T-cell (primary cell): Measurements from ENCODE around the gene GPR55. TPM values are rescaled to one million over a fixed set of nuclear protein-coding genes. Genes with fewer than 3 reads are reported as not detected.

Experiments
- ATAC-seq, 4 experiments: fragments of 200-7000 bp in 3 of 4; fragments of 150-1000 bp in 1 of 4; cut with Tn5 transposase; replicated peaks in 1 of 4; 1 replicate in 3 of 4; 2 replicates in 1 of 4; pipeline ENCODE4 v1.10.0; 2021; ENCODE audit warnings: moderate library complexity in 3 of 4, mild to moderate bottlenecking in 2 of 4, moderate number of reproducible peaks in 1 of 4
- CTCF ChIA-PET, 2 donors: fragments of 300-600 bp; sonication (Branson Sonifier 250); formaldehyde crosslinking; loops; one replicate each; lab custom pipeline; 2022; ENCODE audit warnings: antibody characterized with exemption in 2 of 2; lab: Charles Lee
- POLR2A ChIA-PET, 2 donors: fragments of 300-600 bp; sonication (Branson Sonifier 250); formaldehyde crosslinking; loops; one replicate each; lab custom pipeline; 2022; ENCODE audit warnings: antibody characterized with exemption in 2 of 2; lab: Charles Lee
- DNase-seq, 35 experiments: peaks; one replicate each; pipeline versions ENCODE4 v3.0.0 to v3.0.0-alpha.2; 2013 to 2023
- H3K27ac ChIP-seq: one replicate; pipeline ENCODE4 v1.5.1; 2013; ENCODE audit warnings: low read length
- H3K27me3 ChIP-seq, 2 experiments: replicated peaks in 1 of 2; 1 replicate in 1 of 2; 2 replicates in 1 of 2; pipeline versions ENCODE4 v1.6.1 to v1.7.0; 2013; ENCODE audit warnings: low read length in 1 of 2, mixed read lengths in 1 of 2; ENCODE audit not compliant: control insufficient read depth in 2 of 2, insufficient read depth in 2 of 2; ENCODE audit errors: extremely low read depth in 1 of 2
- H3K36me3 ChIP-seq, 2 donors: 1 replicate in 1 of 2; 2 replicates in 1 of 2; pipeline versions ENCODE4 v1.6.1 to v1.7.0; 2013; ENCODE audit warnings: low read length in 1 of 2; ENCODE audit not compliant: control insufficient read depth in 2 of 2, insufficient read depth in 1 of 2; ENCODE audit errors: extremely low read depth in 1 of 2
- H3K4me1 ChIP-seq, 2 experiments: 1 replicate in 1 of 2; 2 replicates in 1 of 2; pipeline versions ENCODE4 v1.6.1 to v1.7.0; 2013; ENCODE audit warnings: low read length in 2 of 2, mixed read lengths in 1 of 2; ENCODE audit not compliant: insufficient read depth in 2 of 2, control insufficient read depth in 1 of 2; ENCODE audit errors: extremely low read depth in 1 of 2
- H3K4me3 ChIP-seq, 2 donors: 1 replicate in 1 of 2; 2 replicates in 1 of 2; pipeline versions ENCODE4 v1.5.1 to v1.7.0; 2013; ENCODE audit warnings: mild to moderate bottlenecking in 2 of 2, low read length in 1 of 2, moderate library complexity in 1 of 2; ENCODE audit not compliant: control insufficient read depth in 1 of 2; ENCODE audit errors: extremely low read depth in 1 of 2
- H3K9me3 ChIP-seq: 2 replicates; pipeline ENCODE4 v1.7.0; 2013
- H3K27ac Mint-ChIP-seq, 2 donors: one replicate each; pipeline ENCODE4 v1.8.0; 2020 to 2021; ENCODE audit warnings: mild to moderate bottlenecking in 2 of 2, mixed read lengths in 2 of 2
- H3K27me3 Mint-ChIP-seq, 2 donors: one replicate each; pipeline ENCODE4 v1.8.0; 2021 to 2022; ENCODE audit warnings: mixed read lengths in 2 of 2
- H3K36me3 Mint-ChIP-seq: one replicate; pipeline ENCODE4 v1.8.0; 2021; ENCODE audit warnings: mixed read lengths
- H3K4me1 Mint-ChIP-seq, 3 donors: one replicate each; pipeline ENCODE4 v1.8.0; 2020 to 2022; ENCODE audit warnings: mixed read lengths in 3 of 3, mild to moderate bottlenecking in 1 of 3
- H3K4me3 Mint-ChIP-seq, 3 donors: one replicate each; pipeline ENCODE4 v1.8.0; 2020 to 2022; ENCODE audit warnings: mild to moderate bottlenecking in 3 of 3, mixed read lengths in 3 of 3, moderate library complexity in 3 of 3
- H3K9me3 Mint-ChIP-seq, 3 donors: one replicate each; pipeline ENCODE4 v1.8.0; 2020 to 2022; ENCODE audit warnings: mixed read lengths in 3 of 3
- WGBS: methylation state at CpG from one replicate; pipeline ENCODE4 v1.1.5; 2013; ENCODE audit warnings: missing lambda C conversion rate; ENCODE audit not compliant: insufficient coverage; 5-methylcytosine and 5-hydroxymethylcytosine counted together
- total RNA-seq, 35 experiments: library from RNA in 6 of 35; stranded (reverse) in 6 of 35; fragments of 120-200 nt in 1 of 35; gene quantifications; one replicate each; pipeline versions ENCODE4 v1.2.1 to v1.2.4 and lab custom pipeline; 2013 to 2026

GPR55 gene
- total RNA-seq, 5 donors from 2014 or later (not counting 1 experiment from before 2014, with no cell fraction given): 2.7 to 15.5 (median 7.8) TPM

DNA sequence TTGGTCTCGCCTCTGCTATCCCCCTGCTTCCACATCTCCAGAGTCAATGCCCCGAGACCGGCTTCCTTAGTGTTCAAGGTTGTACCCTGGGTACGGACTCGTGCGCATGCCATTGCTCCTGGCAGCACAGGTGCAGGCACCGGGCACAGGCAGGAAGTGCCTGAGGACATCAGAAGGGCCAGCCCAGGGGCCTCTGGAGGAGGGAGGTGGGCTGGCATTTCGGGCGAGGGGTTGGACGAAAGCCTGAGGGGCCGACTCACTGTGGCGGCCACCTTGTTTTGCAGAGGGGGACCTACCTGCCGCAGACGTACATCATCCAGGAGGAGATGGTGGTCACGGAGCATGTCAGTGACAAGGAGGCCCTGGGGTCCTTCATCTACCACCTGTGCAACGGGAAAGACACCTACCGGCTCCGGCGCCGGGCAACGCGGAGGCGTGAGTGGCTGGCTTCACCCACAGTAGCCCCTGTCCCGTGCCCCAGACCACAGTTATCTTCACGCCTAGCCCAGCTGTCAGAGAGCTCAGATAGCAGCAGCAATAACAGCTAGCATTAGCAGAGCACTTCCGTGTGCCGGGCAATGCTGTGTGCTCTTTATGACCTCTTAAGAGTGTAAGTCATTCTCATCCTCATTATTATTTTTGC, 47.8 kb downstream of the GPR55 start:
- DNase-seq: peak in 1 of 35 experiments; percentile 21

GRCh38 chr2:230875347-230876315, 49.4 kb downstream of the GPR55 start:
- Mint-ChIP-seq H3K4me3 (no peak overlapping the region), H3K27ac (no peak overlapping the region), H3K4me1 (peaks cover 21 to 44% (median 34%) of the 10 kb centered on the region in 3 donors), H3K27me3 (no peaks in the 10 kb centered on the region), H3K9me3 (no peaks in the 10 kb centered on the region), H3K36me3 (peaks cover 6% of the 10 kb centered on the region)
- CTCF ChIA-PET: no interaction called here
- WGBS: 98% methylated on average over 18 of the region's 34 CpGs
- H3K4me1 ChIP-seq: peaks cover under 1 to 57% of the 10 kb centered on the region in 2 experiments
- H3K4me3 ChIP-seq: no peak overlapping the region
- ATAC-seq: no peak
- peaks cover 0 to 19% of the 10 kb centered on the region in 2 experiments for H3K27me3 ChIP-seq
- no peak for DNase-seq
- no peaks in the 10 kb centered on the region for H3K9me3 ChIP-seq
- POLR2A ChIA-PET: no interaction called here
- no peak overlapping the region for H3K27ac ChIP-seq
- peaks cover 8 to 10% of the 10 kb centered on the region in 2 donors for H3K36me3 ChIP-seq

More for the DNA sequence above, 47.8 kb downstream of the GPR55 start:
- Mint-ChIP-seq H3K4me1 (peaks cover 19 to 44% (median 34%) of the 10 kb centered on the region in 3 donors), H3K9me3 (no peaks in the 10 kb centered on the region), H3K27me3 (no peaks in the 10 kb centered on the region), H3K4me3 (peak overlapping the region; percentile 3 to 41 (median 40)), H3K36me3 (peaks cover 6% of the 10 kb centered on the region), H3K27ac (peak overlapping the region; percentile 59 to 84)
- CTCF ChIA-PET: interaction anchor here in 1 of 2 donors (1.4 kb wide), 1 partner anchor 11 kb away, joined by 6 read pairs; no protein-coding TSS in a partner anchor
- Histone ChIP-seq H3K9me3 (no peaks in the 10 kb centered on the region), H3K27me3 (peaks cover 0 to 19% of the 10 kb centered on the region in 2 experiments), H3K27ac (peak overlapping the region; percentile 41), H3K36me3 (peaks cover 8 to 10% of the 10 kb centered on the region in 2 donors), H3K4me3 (no peak overlapping the region), H3K4me1 (peaks cover 0 to 52% of the 10 kb centered on the region in 2 experiments)
- WGBS: 65% methylated on average over 25 of the region's 27 CpGs
- ATAC-seq: no peak
- POLR2A ChIA-PET: no interaction called here

- Mint-ChIP-seq H3K36me3 (peaks cover 6% of the 10 kb centered on the region), H3K27ac (no peak overlapping the region), H3K4me1 (peaks cover 29 to 48% (median 41%) of the 10 kb centered on the region in 3 donors), H3K4me3 (no peak overlapping the region), H3K27me3 (no peaks in the 10 kb centered on the region), H3K9me3 (no peaks in the 10 kb centered on the region)
- Histone ChIP-seq H3K27me3 (peaks cover 0 to 19% of the 10 kb centered on the region in 2 experiments), H3K4me3 (no peak overlapping the region), H3K4me1 (peaks cover 7 to 63% of the 10 kb centered on the region in 2 experiments), H3K9me3 (no peaks in the 10 kb centered on the region), H3K27ac (no peak overlapping the region), H3K36me3 (peaks cover 8 to 10% of the 10 kb centered on the region in 2 donors)
- ATAC-seq (no peak), DNase-seq (no peak)
- CTCF ChIA-PET: no interaction called here
- whole genome bisulfite sequencing: 93% methylated on average over 8 of the region's 10 CpGs
- POLR2A ChIA-PET: no interaction called here
Observed at GRCh38 chr2:230874876-230875275, 50.2 kb downstream of the GPR55 start.

DNA sequence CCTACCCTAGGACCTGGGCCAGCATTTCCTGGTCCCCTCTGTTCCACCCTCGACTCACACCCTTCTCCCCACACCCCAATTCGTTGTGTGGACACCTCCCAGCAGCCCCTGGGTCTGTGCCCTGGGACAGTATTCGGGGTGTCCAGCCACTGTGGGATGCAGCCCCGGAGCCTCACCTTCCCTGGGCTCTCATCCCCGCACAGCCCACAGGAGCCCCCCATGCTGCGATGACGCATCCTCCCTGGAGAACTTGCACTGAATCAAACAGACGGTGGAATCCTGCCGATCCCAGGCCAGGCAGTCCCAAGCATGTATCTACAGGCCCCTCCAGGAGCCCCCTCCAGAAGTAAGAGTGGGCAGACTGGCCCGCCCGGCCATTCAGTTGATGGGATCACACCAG, 50.6 kb downstream of the GPR55 start:
- WGBS: 95% methylated on average over 10 of the region's 11 CpGs
- Histone ChIP-seq H3K4me1 (peaks cover 10 to 67% of the 10 kb centered on the region in 2 experiments), H3K27me3 (peaks cover 0 to 19% of the 10 kb centered on the region in 2 experiments), H3K36me3 (peaks cover 8 to 10% of the 10 kb centered on the region in 2 donors), H3K4me3 (no peak overlapping the region), H3K9me3 (no peaks in the 10 kb centered on the region), H3K27ac (no peak overlapping the region)
- Mint-ChIP-seq H3K27me3 (no peaks in the 10 kb centered on the region), H3K36me3 (peaks cover 6% of the 10 kb centered on the region), H3K9me3 (no peaks in the 10 kb centered on the region), H3K4me1 (peaks cover 31 to 48% (median 44%) of the 10 kb centered on the region in 3 donors), H3K27ac (no peak overlapping the region), H3K4me3 (no peak overlapping the region)
- ChIA-PET POLR2A (no interaction called here), CTCF (no interaction called here)
- DNase-seq (no peak), ATAC-seq (no peak)

DNA sequence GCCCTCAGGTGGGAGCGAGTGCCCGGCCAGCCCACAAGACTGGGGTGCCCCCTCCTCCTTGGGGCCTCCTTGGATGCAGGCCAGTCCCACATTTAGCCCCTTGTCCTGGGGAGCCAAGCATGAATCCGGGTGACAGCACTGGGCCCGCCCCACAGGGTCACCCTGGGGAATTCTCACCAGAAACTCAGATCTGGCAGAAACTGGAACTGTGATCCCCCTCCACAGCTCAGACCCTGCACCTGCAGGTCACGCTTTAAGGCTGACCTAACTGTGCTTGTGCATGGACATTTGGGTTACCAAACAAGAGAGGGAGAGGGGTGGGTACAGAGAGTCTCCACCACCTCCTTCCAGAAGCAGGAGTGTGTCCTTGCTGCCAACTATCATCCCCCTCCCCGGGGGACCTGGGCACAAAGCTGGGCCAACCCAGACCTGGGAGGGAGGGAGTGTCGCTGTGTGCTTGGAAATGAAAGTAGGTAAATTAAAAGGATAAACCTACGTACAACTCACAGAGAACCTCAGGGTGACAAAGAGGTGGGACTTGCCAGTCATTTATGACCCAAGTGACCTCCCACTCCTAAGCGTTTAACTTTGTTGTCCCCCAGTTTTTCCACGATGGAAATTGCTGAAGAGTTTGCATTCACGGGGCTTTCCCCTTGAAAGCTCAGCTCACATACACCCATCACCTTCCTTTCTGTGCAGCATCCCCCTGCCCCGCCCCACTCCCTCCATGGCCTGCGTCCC, 51.2 kb downstream of the GPR55 start:
- no peak overlapping the region for H3K4me3 Mint-ChIP-seq

More for the DNA sequence above, 51.2 kb downstream of the GPR55 start:
- peaks cover 0 to 19% of the 10 kb centered on the region in 2 experiments for H3K27me3 ChIP-seq
- no peak overlapping the region for H3K27ac Mint-ChIP-seq
- no peak for DNase-seq
- H3K27ac ChIP-seq: no peak overlapping the region
- H3K9me3 ChIP-seq: no peaks in the 10 kb centered on the region
- peaks cover 5 to 10% of the 10 kb centered on the region in 2 donors for H3K36me3 ChIP-seq
- peaks cover under 1% of the 10 kb centered on the region for H3K36me3 Mint-ChIP-seq
- H3K4me3 ChIP-seq: no peak overlapping the region
- ChIA-PET POLR2A (no interaction called here), CTCF (no interaction called here)
- H3K27me3 Mint-ChIP-seq: no peaks in the 10 kb centered on the region
- peaks cover 10 to 67% of the 10 kb centered on the region in 2 experiments for H3K4me1 ChIP-seq
- H3K4me1 Mint-ChIP-seq: peaks cover 34 to 47% (median 44%) of the 10 kb centered on the region in 3 donors
- ATAC-seq: no peak
- 48% methylated on average over 6 of the region's 13 CpGs for WGBS
- H3K9me3 Mint-ChIP-seq: no peaks in the 10 kb centered on the region
